Hepatocyte (in vitro differentiated cells): Measurements from ENCODE around the gene RTL9.

Experiments
- CTCF ChIP-seq: fragments of 200-600 bp; sonication (generic); IDR thresholded peaks from 2 replicates; pipeline ENCODE4 v1.5.1; 2016; ENCODE audit warnings: antibody characterized with exemption, mild to moderate bottlenecking; ENCODE audit not compliant: poor library complexity
- EZH2 ChIP-seq: fragments of 200-600 bp; sonication (generic); IDR thresholded peaks from 2 replicates; pipeline ENCODE4 v1.6.1; 2016; ENCODE audit warnings: antibody characterized with exemption, mild to moderate bottlenecking, borderline replicate concordance
- EZH2phosphoT487 ChIP-seq: fragments of 200-600 bp; sonication (generic); IDR thresholded peaks from one replicate; pipeline ENCODE4 v1.6.1; 2018; ENCODE audit warnings: antibody characterized with exemption, mild to moderate bottlenecking, low read depth, moderate library complexity; ENCODE audit not compliant: unreplicated experiment, severe bottlenecking

- TF ChIP-seq CTCF: no peak
- no peak for TF ChIP-seq EZH2
- TF ChIP-seq EZH2phosphoT487: no peak
These were observed 27.1 kb upstream of the RTL9 start for GRCh38 chrX:110331444-110332030.
